Measurements from ENCODE around the gene BMPR1B. TPM values are rescaled to one million over a fixed set of nuclear protein-coding genes. Genes with fewer than 3 reads are reported as not detected.

BMPR1B gene
- total RNA-seq, 1 experiment from 2014 or later = 9.5 TPM

- peak; percentile 34 for DNase-seq (ENCODE audit: low read depth, low spot score)
- in situ Hi-C loops (cut with HindIII; ENCODE audit: low pct_unique_long_range_greater_than_20kb, low sequenced_read_pairs) = no loop called here
Observed at GRCh38 chr4:94758700-94759399, 1.1 kb downstream of the BMPR1B start.

DNA sequence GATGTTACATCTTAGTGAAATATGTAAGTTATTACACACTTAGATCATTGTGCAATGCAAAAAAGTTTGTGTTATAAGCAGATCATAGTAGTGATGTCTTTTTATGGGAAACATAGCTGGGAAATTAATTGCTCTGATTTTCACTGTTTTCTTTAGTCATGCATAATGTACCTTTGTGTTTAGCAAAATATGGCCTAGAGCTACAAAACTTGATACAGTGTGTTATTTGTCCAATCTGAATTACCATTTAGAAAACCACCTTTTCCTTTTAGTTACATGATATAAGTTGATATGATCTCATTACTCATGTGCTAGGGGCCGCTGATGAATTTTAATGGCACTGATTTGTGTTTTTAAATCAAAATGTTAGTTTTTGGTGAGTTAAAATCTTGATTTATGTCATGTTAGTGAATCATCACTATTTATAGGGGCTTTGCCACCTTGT is 2.0 kb downstream of the BMPR1B start:
- in situ Hi-C loops (cut with HindIII; ENCODE audit: low pct_unique_long_range_greater_than_20kb, low sequenced_read_pairs) = no loop called here
- DNase-seq (ENCODE audit: low read depth, low spot score) = peak; percentile 71

DNA sequence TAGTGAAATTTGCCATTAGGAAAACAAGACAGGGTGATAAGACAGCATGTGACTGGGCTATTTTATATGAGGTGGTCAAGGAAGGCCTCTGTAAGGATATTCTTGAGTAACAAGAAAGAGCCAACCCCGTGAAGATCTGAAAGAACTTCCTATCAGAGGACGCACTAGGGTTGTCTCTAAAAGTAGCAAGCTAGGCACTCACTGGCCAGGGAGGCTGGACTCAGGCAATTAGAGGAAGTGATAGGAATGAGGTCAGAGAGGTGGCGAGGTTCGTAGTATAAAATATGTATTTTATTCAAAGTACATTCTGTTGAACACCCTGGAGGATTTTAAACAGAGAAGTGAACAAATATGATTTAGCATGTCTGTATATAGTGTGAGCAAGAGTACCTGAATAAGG is 4.6 kb downstream of the BMPR1B start:
- DNase-seq (ENCODE audit: low read depth, low spot score) = no peak
- in situ Hi-C loops (cut with HindIII; ENCODE audit: low pct_unique_long_range_greater_than_20kb, low sequenced_read_pairs) = no loop called here

- DNase-seq (ENCODE audit: low read depth, low spot score) = no peak
- in situ Hi-C loops (cut with HindIII; ENCODE audit: low pct_unique_long_range_greater_than_20kb, low sequenced_read_pairs) = no loop called here
Observed at GRCh38 chr4:94763005-94763404, 5.2 kb downstream of the BMPR1B start.

- in situ Hi-C loops (cut with HindIII; ENCODE audit: low pct_unique_long_range_greater_than_20kb, low sequenced_read_pairs) = no loop called here
- DNase-seq (ENCODE audit: low read depth, low spot score) = no peak
Observed at GRCh38 chr4:94763500-94763899, 5.7 kb downstream of the BMPR1B start.

GRCh38 chr4:94764069-94764468 is 6.3 kb downstream of the BMPR1B start:
- DNase-seq (ENCODE audit: low read depth, low spot score) = no peak
- in situ Hi-C loops (cut with HindIII; ENCODE audit: low pct_unique_long_range_greater_than_20kb, low sequenced_read_pairs) = no loop called here

DNA sequence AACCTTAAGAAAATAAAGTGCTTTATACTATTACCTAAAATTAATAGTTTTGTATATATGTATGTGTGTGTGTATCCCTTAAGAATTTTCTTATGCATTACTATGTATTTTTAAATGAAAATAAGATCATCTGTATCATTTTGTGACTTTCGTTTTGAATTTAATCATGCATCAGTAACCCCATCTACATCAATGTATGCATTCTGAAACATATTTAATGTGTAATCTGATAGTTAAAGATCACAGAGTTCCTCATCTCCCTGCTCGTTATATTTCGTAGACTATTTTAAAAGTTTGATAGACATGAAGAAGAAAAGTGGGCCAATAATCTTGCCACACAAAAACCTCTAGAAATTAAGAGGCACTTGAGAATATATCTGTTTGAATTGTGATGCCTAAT is 7.4 kb downstream of the BMPR1B start:
- in situ Hi-C loops (cut with HindIII; ENCODE audit: low pct_unique_long_range_greater_than_20kb, low sequenced_read_pairs) = no loop called here
- DNase-seq (ENCODE audit: low read depth, low spot score) = no peak

DNA sequence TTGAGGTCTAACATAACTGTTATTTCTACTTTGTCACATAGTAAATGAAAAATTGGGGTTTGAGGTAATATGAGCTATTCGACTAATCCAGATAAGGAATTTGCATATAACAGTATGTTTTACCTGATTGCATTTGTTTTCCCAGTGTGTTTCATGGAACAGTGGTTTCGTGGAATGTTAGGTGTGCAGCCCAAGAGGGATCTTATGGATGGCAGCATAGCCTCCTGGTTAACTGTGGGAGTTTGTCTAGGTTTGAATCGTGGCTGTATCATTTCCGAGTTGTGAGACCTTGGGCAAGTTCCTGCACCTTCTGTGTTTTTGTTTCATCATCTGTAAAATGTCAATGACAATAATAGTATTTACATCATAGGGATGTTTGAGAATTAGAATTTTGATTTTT is 7.9 kb downstream of the BMPR1B start:
- DNase-seq (ENCODE audit: low read depth, low spot score) = no peak
- in situ Hi-C loops (cut with HindIII; ENCODE audit: low pct_unique_long_range_greater_than_20kb, low sequenced_read_pairs) = no loop called here

- DNase-seq (ENCODE audit: low read depth, low spot score) = no peak
Observed at GRCh38 chr4:94766856-94767255, 9.1 kb downstream of the BMPR1B start.

GRCh38 chr4:94767446-94767845 is 9.7 kb downstream of the BMPR1B start:
- in situ Hi-C loops (cut with HindIII; ENCODE audit: low pct_unique_long_range_greater_than_20kb, low sequenced_read_pairs) = no loop called here
- DNase-seq (ENCODE audit: low read depth, low spot score) = no peak

More at GRCh38 chr4:94766856-94767255, 9.1 kb downstream of the BMPR1B start:
- in situ Hi-C loops (cut with HindIII; ENCODE audit: low pct_unique_long_range_greater_than_20kb, low sequenced_read_pairs) = no loop called here

GRCh38 chr4:94782707-94783106 is 25.0 kb downstream of the BMPR1B start:
- DNase-seq (ENCODE audit: low read depth, low spot score) = no peak
- in situ Hi-C loops (cut with HindIII; ENCODE audit: low pct_unique_long_range_greater_than_20kb, low sequenced_read_pairs) = no loop called here

DNA sequence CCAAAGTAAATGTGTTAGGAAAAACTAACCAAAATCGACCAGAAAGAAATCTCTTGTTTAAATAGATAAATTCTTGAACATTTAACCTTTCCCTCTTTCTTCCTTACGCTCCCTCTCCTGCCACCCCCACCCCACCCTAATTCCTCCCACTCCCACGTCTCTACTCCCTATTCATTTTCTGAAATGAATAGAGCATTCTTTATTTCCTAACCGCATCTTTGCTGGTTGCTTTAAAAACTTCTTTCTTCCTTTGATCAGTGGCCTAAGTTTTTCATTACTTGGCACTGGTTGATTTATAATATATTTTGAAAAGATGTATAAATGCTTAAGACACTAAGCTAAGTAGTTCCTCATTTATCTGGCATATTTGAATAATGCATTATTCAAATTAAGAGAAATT is 33.9 kb downstream of the BMPR1B start:
- in situ Hi-C loops (cut with HindIII; ENCODE audit: low pct_unique_long_range_greater_than_20kb, low sequenced_read_pairs) = no loop called here

DNA sequence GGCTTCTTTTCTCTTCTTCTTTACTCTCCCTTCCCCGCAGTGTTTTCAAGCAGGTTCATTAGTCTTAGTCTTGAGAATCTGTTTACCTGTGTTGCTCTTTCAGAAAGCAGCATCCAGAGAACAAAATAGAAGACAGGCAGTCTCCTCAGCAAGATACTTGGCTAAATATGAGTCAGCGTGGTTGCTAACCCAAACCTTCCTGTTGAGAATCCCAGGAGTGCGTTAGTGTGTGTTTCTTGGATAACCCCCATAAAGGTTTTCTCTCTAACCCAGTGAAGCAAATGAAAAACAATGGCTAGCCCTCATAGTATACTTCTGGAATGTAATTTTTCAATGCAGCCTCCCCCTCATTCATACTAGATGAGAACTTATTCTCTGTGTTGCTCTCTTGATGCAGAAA is 41.1 kb downstream of the BMPR1B start:
- in situ Hi-C loops (cut with HindIII; ENCODE audit: low pct_unique_long_range_greater_than_20kb, low sequenced_read_pairs) = no loop called here
- peak; percentile 21 for DNase-seq (ENCODE audit: low read depth, low spot score)

More for the DNA sequence above, 33.9 kb downstream of the BMPR1B start:
- DNase-seq (ENCODE audit: low read depth, low spot score) = peak; percentile 64

DNA sequence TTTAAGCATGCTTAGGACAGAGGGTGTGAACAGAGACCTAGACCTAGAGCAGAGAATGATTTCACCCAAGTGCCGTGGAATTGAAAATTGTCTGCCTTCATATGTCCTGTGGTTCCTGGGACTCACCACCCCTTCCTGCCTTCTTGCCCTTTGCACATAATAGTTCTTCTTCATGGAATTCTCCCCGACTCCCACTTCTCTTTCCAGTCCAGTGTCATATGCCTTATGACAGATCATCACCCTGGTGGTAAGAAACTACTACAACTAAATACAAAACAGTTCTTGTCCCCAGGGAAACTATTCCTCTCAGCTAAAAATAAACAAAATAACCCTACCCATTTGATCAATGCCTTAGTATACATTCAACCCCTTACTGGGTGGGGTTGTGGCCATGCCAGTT is 43.3 kb downstream of the BMPR1B start:
- in situ Hi-C loops (cut with HindIII; ENCODE audit: low pct_unique_long_range_greater_than_20kb, low sequenced_read_pairs) = no loop called here
- peak; percentile 97 for DNase-seq (ENCODE audit: low read depth, low spot score)

DNA sequence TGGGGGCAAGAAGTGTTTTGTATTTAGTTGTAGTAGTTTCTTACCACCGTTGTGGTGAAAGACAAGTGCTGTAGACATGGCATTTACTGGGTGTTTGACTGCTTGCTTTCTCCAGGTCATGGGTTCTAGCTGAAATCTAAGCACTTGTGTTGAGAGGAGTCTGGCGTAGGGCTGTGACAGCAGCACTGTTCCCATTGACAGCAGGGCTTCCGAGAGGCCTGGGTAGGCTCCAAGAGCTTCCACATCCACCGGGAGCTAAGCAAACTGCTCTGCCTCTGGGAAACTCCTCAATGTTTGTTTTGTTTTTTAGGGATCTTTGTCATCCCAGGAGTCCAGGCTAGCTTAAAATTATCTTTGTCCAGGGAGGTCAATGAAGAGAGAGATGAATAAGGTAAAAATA is 44.3 kb downstream of the BMPR1B start:
- in situ Hi-C loops (cut with HindIII; ENCODE audit: low pct_unique_long_range_greater_than_20kb, low sequenced_read_pairs) = no loop called here

DNA sequence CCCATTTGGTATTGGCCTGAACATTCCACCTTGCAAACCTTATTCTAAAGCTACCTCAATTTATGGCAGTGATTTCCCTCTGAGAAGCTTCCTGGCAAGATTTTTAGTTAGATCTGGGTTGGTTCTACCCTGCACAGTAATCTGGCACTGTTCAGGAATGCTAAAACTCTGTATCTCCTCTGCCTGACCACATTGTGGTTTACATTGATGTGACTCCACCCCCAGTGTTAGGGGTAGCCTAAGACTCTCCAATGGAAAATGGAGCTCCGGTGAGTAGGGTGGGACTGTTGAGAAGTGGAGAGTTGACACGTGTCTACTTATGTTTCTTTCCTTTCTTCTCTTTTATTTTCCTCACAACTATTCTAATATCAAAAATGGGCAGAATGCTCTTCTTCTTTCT is 45.4 kb downstream of the BMPR1B start:
- in situ Hi-C loops (cut with HindIII; ENCODE audit: low pct_unique_long_range_greater_than_20kb, low sequenced_read_pairs) = no loop called here
- no peak for DNase-seq (ENCODE audit: low read depth, low spot score)

More for the DNA sequence above, 44.3 kb downstream of the BMPR1B start:
- DNase-seq (ENCODE audit: low read depth, low spot score) = peak; percentile 86

GRCh38 chr4:94804650-94805049 is 46.9 kb downstream of the BMPR1B start:
- DNase-seq (ENCODE audit: low read depth, low spot score) = no peak
- in situ Hi-C loops (cut with HindIII; ENCODE audit: low pct_unique_long_range_greater_than_20kb, low sequenced_read_pairs) = no loop called here

DNA sequence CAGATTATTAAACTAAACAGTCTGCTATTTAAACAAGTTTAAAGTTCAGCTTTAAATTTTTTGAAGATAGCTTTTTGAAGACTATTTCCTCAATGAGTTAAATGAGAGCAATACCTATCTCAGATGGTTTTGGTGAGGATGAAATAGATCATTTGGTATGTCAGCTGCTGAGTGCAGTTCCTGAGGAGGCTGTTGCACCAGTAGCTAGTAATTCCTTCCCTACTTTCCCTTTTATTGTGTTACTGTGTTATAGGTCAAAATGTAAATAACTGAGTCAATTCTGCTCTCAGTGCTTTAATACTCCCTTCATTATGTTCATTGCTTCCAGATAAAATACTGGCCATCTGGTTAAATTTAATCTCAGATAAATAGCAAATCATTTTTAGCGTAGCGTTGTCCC is 48.6 kb downstream of the BMPR1B start:
- no peak for DNase-seq (ENCODE audit: low read depth, low spot score)
- in situ Hi-C loops (cut with HindIII; ENCODE audit: low pct_unique_long_range_greater_than_20kb, low sequenced_read_pairs) = no loop called here

GRCh38 chr4:94811643-94812042 is 53.9 kb downstream of the BMPR1B start:
- in situ Hi-C loops (cut with HindIII; ENCODE audit: low pct_unique_long_range_greater_than_20kb, low sequenced_read_pairs) = no loop called here
- DNase-seq (ENCODE audit: low read depth, low spot score) = no peak

DNA sequence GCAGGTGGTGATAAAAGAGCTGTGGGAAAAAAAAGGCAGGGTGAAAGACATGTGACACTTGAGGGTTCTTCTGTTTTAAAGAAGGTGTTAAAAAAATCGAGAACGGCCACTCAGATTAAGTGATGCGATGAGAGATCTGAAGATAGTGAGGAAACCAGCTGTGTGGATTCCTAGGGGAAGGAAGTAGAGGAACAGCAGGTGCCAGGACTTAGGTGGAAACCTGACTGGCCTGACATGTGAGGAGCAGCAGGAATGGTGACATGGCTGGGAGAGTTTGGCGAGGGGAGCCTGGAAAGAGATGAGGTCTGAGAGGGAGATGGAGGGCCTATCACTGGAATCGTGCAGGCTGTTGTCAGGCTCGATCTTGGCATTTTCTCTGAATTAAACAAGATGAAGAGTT is 55.5 kb downstream of the BMPR1B start:
- no peak for DNase-seq (ENCODE audit: low read depth, low spot score)

More for the DNA sequence above, 55.5 kb downstream of the BMPR1B start:
- in situ Hi-C loops (cut with HindIII; ENCODE audit: low pct_unique_long_range_greater_than_20kb, low sequenced_read_pairs) = no loop called here

Measured in SK-MEL-5 (cell line).